Vagina (tissue), 2 donors: ENCODE results near the gene GOLGA1.

Experiments
- POLR2A ChIP-seq, 2 donors: fragments of 450-650 bp; IDR thresholded peaks; one replicate each; pipeline ENCODE4 v1.6.1; 2017; ENCODE audit warnings: antibody characterized with exemption in 2 of 2, mild to moderate bottlenecking in 2 of 2, moderate library complexity in 2 of 2
- POLR2AphosphoS5 ChIP-seq, 2 donors: sonication (generic); formaldehyde crosslinking; IDR thresholded peaks; one replicate each; pipeline ENCODE4 v1.9.0; 2017; ENCODE audit warnings: antibody characterized with exemption in 2 of 2, mild to moderate bottlenecking in 2 of 2, low read depth in 1 of 2; ENCODE audit not compliant: insufficient read depth in 1 of 2
- TF ChIP-seq, protein P1 (sequence below), 3 experiments: fragments of 450-650 bp in 2 of 3; fragments of 200-600 bp in 1 of 3; sonication (generic) in 1 of 3; IDR thresholded peaks; one replicate each; pipeline ENCODE4 v1.5.1; 2017 to 2019; ENCODE audit warnings: antibody characterized with exemption in 3 of 3, mild to moderate bottlenecking in 2 of 3, moderate library complexity in 2 of 3

GRCh38 chr9:124859803-124860581 lies 80.9 kb downstream of the GOLGA1 start:
- TF ChIP-seq, protein P1, sequence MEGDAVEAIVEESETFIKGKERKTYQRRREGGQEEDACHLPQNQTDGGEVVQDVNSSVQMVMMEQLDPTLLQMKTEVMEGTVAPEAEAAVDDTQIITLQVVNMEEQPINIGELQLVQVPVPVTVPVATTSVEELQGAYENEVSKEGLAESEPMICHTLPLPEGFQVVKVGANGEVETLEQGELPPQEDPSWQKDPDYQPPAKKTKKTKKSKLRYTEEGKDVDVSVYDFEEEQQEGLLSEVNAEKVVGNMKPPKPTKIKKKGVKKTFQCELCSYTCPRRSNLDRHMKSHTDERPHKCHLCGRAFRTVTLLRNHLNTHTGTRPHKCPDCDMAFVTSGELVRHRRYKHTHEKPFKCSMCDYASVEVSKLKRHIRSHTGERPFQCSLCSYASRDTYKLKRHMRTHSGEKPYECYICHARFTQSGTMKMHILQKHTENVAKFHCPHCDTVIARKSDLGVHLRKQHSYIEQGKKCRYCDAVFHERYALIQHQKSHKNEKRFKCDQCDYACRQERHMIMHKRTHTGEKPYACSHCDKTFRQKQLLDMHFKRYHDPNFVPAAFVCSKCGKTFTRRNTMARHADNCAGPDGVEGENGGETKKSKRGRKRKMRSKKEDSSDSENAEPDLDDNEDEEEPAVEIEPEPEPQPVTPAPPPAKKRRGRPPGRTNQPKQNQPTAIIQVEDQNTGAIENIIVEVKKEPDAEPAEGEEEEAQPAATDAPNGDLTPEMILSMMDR (IDR thresholded peaks at IDR 0.05), result no peak
- TF ChIP-seq POLR2AphosphoS5 (IDR thresholded peaks at IDR 0.05; ENCODE audit: insufficient read depth in 1 of 2, low read depth in 1 of 2), result no peak
- TF ChIP-seq POLR2A (IDR thresholded peaks at IDR 0.05), result no peak
